Measurements from ENCODE around the gene RPGRIP1.
A peak's percentile ranks its signal among the peaks of the same experiment; 100 is the strongest.
"Not testable (repeated sequence)": the region's sequence is repeated elsewhere in the genome, so short reads cannot be mapped to it uniquely, and the experiment has no call there.

Gene RPGRIP1

DNA sequence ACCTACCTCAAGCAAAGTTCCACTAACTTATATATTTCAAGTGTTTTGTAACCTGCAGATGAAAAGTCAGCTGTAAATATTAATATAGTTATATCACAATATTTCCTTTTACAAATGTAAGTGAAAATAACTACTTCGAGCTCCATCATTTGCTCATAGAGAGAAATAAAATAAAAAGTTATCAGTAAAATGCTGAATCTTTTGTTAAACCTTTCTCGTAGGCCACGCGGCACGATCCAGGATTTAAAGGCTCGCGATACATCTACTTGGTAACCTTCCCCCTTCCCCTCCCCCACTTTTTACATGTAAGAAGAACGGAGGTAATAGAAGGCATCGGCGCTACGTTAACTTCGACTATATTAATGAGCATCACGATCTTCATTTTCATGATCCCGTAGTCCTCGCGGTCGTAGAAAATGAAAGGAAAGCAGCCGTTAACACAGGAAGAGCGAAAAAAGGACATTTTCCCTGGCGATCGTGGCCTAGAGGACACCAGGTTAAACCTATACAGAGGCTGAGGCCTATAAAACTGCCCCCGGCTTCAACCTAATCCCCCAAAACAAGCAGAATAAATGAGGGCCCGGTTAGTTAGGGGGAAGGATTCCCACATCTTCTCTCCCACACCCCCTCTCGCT is 11.1 kb upstream of the RPGRIP1 start:
- TF ChIP-seq POLR2A (IDR thresholded peaks at IDR 0.05; ENCODE audit: low read depth, low read length) (no peak), PAX5 (IDR thresholded peaks at IDR 0.05; ENCODE audit: insufficient read depth, low read length, severe bottlenecking) (no peak), POLR2AphosphoS5 (IDR thresholded peaks at IDR 0.05; ENCODE audit: low read depth, low read length) (no peak), SPI1 (IDR thresholded peaks at IDR 0.05; ENCODE audit: low read depth, low read length) (no peak), TAF1 (IDR thresholded peaks at IDR 0.05; ENCODE audit: low read depth, low read length) (no peak), POU2F2 (IDR thresholded peaks at IDR 0.05; ENCODE audit: low read depth, low read length) (no peak)
- FAIRE-seq = peak; percentile 55
- DNase-seq (ENCODE audit: insufficient read length, low spot score) = no peak

DNA sequence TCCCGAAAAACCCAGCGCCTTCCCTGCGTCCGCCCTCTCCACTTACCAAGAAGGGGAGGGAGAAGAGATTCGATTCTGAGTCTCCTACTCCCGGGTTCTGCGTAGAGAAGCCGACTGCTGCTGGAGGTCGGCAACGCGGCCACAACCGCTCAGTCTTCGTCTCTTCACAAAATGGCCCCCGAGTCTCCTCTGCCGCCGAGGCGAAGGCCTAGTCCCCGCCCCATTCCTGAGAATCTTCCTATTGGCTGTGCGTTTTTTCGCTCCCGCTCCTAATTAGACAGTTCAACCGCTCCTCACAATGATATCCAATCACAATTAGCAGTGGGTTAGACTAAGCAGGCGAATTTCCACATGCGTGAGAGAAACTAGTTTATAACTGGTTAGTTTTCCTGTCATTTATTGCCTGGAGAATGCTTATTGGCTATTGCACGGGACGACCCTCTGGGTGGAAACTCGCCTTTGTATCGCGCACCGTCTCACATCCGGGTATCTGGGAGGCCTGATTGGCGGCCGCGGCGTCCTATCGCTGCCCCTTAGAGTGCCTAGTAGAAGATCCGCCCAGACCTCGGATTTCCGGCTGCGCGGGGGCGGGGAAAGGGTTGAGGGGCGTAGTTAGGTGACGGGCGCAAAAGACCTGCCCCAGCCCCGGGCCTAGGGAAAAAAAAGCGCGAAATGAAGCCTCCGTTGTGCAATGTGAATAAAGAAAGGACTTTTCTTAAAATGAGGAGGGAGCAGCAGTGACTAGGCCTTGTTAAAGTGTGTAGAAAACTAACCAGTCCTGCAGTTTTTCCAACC is 10.4 kb upstream of the RPGRIP1 start, which contains the start of gene HNRNPC:
HNRNPC (minus strand) TSS at position 191 of the 795 bp plus-strand sequence. CDS start 35,249 bp downstream, outside the sequence.
- peak; percentile 98 for FAIRE-seq

DNA sequence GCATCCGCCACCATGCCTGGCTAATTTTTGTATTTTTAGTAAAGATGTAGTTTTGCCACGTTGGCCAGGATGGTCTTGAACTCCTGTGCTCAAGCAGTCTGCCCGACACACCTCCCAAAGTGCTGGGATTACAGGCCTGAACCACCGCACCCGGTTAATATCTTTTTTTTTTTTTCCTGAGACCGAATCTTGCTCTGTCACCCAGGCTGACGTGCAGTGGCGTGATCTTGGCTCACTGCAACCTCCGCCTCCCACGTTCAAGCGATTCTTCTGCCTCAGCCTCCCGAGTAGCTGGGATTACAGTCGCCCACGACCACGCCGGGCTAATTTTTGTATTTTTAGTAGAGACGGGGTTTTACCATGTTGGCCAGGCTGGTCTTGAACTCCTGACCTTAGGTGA is 7.2 kb upstream of the RPGRIP1 start:
- not testable (repeated sequence) for DNase-seq (ENCODE audit: insufficient read length, low spot score); FAIRE-seq

More for the DNA sequence above, 10.4 kb upstream of the RPGRIP1 start, which contains the start of gene HNRNPC:
- peak; percentile 98 for TF ChIP-seq TAF1 (IDR thresholded peaks at IDR 0.05; ENCODE audit: low read depth, low read length)
- peak; percentile 99 for TF ChIP-seq POLR2AphosphoS5 (IDR thresholded peaks at IDR 0.05; ENCODE audit: low read depth, low read length)
- no peak for TF ChIP-seq SPI1 (IDR thresholded peaks at IDR 0.05; ENCODE audit: low read depth, low read length)
- peak; percentile 84; the same call in 1 of the 2 replicates for TF ChIP-seq POU2F2 (IDR thresholded peaks at IDR 0.05; ENCODE audit: low read depth, low read length)
- peak; percentile 99 for TF ChIP-seq POLR2A (IDR thresholded peaks at IDR 0.05; ENCODE audit: low read depth, low read length)
- no peak for TF ChIP-seq PAX5 (IDR thresholded peaks at IDR 0.05; ENCODE audit: insufficient read depth, low read length, severe bottlenecking)
- DNase-seq (ENCODE audit: insufficient read length, low spot score) = peak; percentile 76

DNA sequence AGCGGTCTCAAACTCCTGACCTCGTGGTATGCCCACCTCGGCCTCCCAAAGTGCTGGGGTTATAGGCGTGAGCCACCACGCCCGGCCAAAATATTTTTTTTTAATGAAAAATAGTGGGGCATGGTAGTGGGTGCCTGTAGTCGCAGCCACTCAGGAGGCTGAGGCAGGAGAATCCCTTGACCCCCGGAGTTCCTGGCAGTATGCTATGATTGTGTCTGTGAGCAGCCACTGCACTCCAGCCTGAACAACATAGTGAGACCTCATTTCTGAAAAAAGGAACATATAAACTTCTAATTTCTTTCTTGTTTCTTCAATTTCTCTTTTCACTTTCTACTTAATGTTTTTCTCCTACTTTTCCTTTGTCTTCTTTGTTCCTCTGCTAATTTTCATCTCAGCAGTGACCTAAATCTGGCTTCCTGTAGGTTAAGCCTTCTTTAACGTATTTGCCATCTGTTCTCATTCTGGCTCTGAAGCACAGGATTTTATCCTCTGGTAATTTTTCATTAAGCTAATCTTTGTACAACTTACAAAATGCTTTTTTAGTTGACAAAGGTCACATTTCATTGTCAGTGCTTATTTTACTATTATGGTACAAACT is 4.5 kb upstream of the RPGRIP1 start:
- FAIRE-seq (no peak), DNase-seq (ENCODE audit: insufficient read length, low spot score) (no peak)
- TF ChIP-seq PAX5 (IDR thresholded peaks at IDR 0.05; ENCODE audit: insufficient read depth, low read length, severe bottlenecking) (no peak), TAF1 (IDR thresholded peaks at IDR 0.05; ENCODE audit: low read depth, low read length) (no peak), POLR2AphosphoS5 (IDR thresholded peaks at IDR 0.05; ENCODE audit: low read depth, low read length) (no peak), POU2F2 (IDR thresholded peaks at IDR 0.05; ENCODE audit: low read depth, low read length) (no peak), POLR2A (IDR thresholded peaks at IDR 0.05; ENCODE audit: low read depth, low read length) (no peak), SPI1 (IDR thresholded peaks at IDR 0.05; ENCODE audit: low read depth, low read length) (no peak)

DNA sequence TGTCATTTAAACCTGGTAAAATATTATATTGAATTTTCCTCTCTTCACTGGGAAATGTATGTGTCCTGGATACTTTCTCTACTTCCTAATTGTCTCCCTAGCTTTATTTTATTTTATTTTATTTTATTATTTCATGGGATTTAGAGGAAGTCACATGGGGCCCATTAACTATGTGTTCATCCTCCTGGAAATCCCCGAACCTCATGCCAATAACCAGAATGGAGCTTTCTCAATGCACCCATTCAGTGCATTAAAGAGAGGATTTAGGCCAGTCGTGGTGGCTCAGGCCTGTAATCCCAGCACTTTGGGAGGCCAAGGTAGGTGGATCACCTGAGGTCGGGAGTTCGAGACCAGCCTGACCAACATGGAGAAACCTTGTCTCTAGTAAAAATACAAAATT is 1.3 kb upstream of the RPGRIP1 start:
- DNase-seq (ENCODE audit: insufficient read length, low spot score) = no peak
- TF ChIP-seq TAF1 (IDR thresholded peaks at IDR 0.05; ENCODE audit: low read depth, low read length) (no peak), POLR2A (IDR thresholded peaks at IDR 0.05; ENCODE audit: low read depth, low read length) (no peak), POU2F2 (IDR thresholded peaks at IDR 0.05; ENCODE audit: low read depth, low read length) (no peak), PAX5 (IDR thresholded peaks at IDR 0.05; ENCODE audit: insufficient read depth, low read length, severe bottlenecking) (no peak), POLR2AphosphoS5 (IDR thresholded peaks at IDR 0.05; ENCODE audit: low read depth, low read length) (no peak), SPI1 (IDR thresholded peaks at IDR 0.05; ENCODE audit: low read depth, low read length) (no peak)
- FAIRE-seq = no peak

DNA sequence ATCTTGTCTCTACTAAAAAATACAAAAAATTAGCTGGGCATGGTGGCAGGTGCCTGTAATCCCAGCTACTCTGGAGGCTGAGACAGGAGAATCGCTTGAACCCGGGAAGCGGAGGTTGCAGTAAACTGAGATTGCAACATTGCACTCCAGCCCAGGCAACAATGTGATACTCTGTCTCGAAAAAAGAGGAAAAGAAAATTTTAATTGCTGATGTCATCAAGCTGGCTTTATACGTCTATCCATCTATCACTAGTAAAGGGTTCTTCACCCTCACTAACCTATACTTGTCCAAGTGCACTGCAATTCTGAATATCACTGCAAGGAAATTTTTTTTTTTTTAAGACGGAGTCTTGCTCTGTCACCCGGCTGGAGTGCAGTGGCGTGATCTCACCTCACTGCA is 2.0 kb downstream of the RPGRIP1 start:
- FAIRE-seq; DNase-seq (ENCODE audit: insufficient read length, low spot score): not testable (repeated sequence)

DNA sequence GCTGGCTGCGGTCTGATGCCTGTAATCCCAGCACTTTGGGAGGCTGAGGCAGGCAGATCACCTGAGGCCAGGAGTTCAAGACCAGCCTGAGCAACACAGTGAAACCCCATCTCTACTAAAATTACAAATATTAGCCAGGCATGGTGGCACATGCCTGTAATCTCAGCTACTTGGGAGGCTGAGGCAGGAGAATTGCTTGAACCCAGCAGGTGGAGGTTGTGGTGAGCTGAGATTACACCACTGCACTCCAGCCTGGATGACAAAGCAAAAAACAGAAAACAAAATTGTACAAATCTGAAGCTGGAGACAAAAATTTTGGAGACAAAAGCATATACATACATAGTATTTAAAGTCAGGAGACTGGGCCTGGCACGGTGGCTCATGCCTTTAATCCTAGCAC is 6.6 kb downstream of the RPGRIP1 start:
- FAIRE-seq = not testable (repeated sequence)

DNA sequence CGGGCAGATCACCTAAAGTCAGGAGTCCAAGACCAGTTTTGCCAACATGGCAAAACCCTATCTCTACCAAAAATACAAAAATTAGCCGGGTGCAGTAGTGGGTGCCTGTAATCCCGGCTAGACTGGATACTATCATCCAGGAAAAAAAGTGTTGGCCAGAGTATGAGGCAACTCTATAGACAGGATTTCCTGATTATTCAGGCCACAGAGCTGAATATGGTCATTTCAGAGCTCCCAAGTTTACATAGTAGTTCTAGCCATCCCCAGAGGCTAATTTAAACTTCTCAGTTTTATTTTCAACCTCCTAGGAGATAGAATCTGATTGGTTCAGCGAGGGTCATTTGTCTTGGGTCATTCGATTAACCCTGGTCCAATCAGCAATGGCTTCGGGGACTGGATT is 7.3 kb downstream of the RPGRIP1 start:
- TF ChIP-seq SPI1 (IDR thresholded peaks at IDR 0.05; ENCODE audit: low read depth, low read length) = no peak
- TF ChIP-seq POLR2A (IDR thresholded peaks at IDR 0.05; ENCODE audit: low read depth, low read length) = no peak
- TF ChIP-seq POLR2AphosphoS5 (IDR thresholded peaks at IDR 0.05; ENCODE audit: low read depth, low read length) = no peak
- no peak for TF ChIP-seq PAX5 (IDR thresholded peaks at IDR 0.05; ENCODE audit: insufficient read depth, low read length, severe bottlenecking)
- no peak for TF ChIP-seq TAF1 (IDR thresholded peaks at IDR 0.05; ENCODE audit: low read depth, low read length)
- no peak for FAIRE-seq

More for the DNA sequence above, 6.6 kb downstream of the RPGRIP1 start:
- not testable (repeated sequence) for DNase-seq (ENCODE audit: insufficient read length, low spot score)

DNA sequence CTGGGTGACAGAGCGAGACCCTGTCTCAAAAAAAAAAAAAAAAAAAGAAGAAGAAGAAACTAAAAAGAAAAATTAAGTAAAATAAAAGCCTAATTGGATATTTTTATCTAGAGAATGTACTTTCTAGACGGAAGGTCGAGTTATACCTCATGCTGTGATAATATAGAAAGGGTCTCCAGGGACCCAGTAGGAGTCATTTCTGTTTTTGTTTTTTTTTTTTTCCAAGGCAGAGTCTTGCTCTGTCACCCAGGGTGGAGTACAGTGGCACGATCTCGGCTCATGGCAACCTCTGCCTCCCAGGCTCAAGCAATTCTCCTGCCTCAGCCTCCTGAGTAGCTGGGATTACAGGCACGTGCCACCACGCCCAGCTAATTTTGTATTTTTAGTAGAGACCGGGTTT is 14.1 kb downstream of the RPGRIP1 start:
- not testable (repeated sequence) for DNase-seq (ENCODE audit: insufficient read length, low spot score); FAIRE-seq

More for the DNA sequence above, 7.3 kb downstream of the RPGRIP1 start:
- no peak for DNase-seq (ENCODE audit: insufficient read length, low spot score)

DNA sequence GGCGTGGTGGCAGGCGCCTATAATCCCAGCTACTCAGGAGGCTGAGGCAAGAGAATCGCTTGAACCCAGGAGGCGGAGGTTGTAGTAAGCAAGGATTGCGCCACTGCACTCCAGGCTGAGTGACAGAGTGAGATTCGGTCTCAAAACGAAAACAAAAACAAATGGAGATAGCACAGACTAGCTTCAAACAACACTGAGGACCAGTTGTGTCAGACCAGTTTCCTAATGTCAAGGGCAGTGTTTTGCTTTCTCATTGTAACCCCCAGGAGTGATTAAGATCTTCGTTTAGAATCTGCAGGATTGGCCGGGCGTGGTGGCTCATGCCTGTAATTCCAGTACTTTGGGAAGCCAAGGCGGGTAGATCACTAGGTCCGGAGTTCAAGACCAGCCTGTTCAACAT is 18.5 kb downstream of the RPGRIP1 start:
- TF ChIP-seq POLR2A (IDR thresholded peaks at IDR 0.05; ENCODE audit: low read depth, low read length) (no peak), TAF1 (IDR thresholded peaks at IDR 0.05; ENCODE audit: low read depth, low read length) (no peak), POLR2AphosphoS5 (IDR thresholded peaks at IDR 0.05; ENCODE audit: low read depth, low read length) (no peak), PAX5 (IDR thresholded peaks at IDR 0.05; ENCODE audit: insufficient read depth, low read length, severe bottlenecking) (no peak), SPI1 (IDR thresholded peaks at IDR 0.05; ENCODE audit: low read depth, low read length) (no peak), POU2F2 (IDR thresholded peaks at IDR 0.05; ENCODE audit: low read depth, low read length) (no peak)
- FAIRE-seq (no peak), DNase-seq (ENCODE audit: insufficient read length, low spot score) (no peak)

Data from GM12891 (cell line).